OCI-M2 (cell line): Measurements from ENCODE around the gene GPR152.

Source experiments
- DNase-seq: peaks from one replicate; lab custom pipeline; 2025; ENCODE audit not compliant: unreplicated experiment; lab: John Stamatoyannopoulos, UW

The GPR152 gene

GRCh38 chr11:67452141-67452952 lies at the start of gene GPR152:
GPR152 (minus strand) TSS chr11:67452729; CDS start chr11:67452724, 5 bp downstream.
- DNase-seq, result no peak

- no peak for DNase-seq
Measured at GRCh38 chr11:67501854-67502253, 49.3 kb upstream of the GPR152 start.

- DNase-seq, result no peak
Measured at GRCh38 chr11:67500831-67501715, 48.5 kb upstream of the GPR152 start.

- DNase-seq, result no peak
Measured at GRCh38 chr11:67500484-67500821, 47.9 kb upstream of the GPR152 start.

- DNase-seq, result no peak
Measured at GRCh38 chr11:67499808-67500483, 47.4 kb upstream of the GPR152 start.

GRCh38 chr11:67498544-67498972 lies 46.0 kb upstream of the GPR152 start:
- DNase-seq, result no peak

- no peak for DNase-seq
Measured at GRCh38 chr11:67497656-67498291, 45.2 kb upstream of the GPR152 start.

GRCh38 chr11:67496113-67496512 lies 43.6 kb upstream of the GPR152 start:
- no peak for DNase-seq

GRCh38 chr11:67495234-67496005 lies 42.9 kb upstream of the GPR152 start:
- no peak for DNase-seq

GRCh38 chr11:67494371-67495233 lies 42.1 kb upstream of the GPR152 start:
- no peak for DNase-seq

- DNase-seq, result no peak
Measured at GRCh38 chr11:67493548-67494370, 41.2 kb upstream of the GPR152 start.

GRCh38 chr11:67492801-67493547 lies 40.4 kb upstream of the GPR152 start:
- no peak for DNase-seq

GRCh38 chr11:67492069-67492727 lies 39.7 kb upstream of the GPR152 start:
- DNase-seq, result no peak

- no peak for DNase-seq
Measured at GRCh38 chr11:67491276-67492068, 38.9 kb upstream of the GPR152 start.

- DNase-seq, result no peak
Measured at GRCh38 chr11:67490727-67491065, 38.2 kb upstream of the GPR152 start.

- no peak for DNase-seq
Measured at GRCh38 chr11:67489885-67490726, 37.6 kb upstream of the GPR152 start.
